GM12872 (cell line): ENCODE data around the gene GATAD1.

ENCODE experiments used
- CTCF ChIP-seq: IDR thresholded peaks from 3 replicates; pipeline ENCODE4 v1.5.1; 2011; ENCODE audit warnings: low read depth, mild to moderate bottlenecking, low read length, moderate library complexity; ENCODE audit not compliant: insufficient read depth

Gene GATAD1

DNA sequence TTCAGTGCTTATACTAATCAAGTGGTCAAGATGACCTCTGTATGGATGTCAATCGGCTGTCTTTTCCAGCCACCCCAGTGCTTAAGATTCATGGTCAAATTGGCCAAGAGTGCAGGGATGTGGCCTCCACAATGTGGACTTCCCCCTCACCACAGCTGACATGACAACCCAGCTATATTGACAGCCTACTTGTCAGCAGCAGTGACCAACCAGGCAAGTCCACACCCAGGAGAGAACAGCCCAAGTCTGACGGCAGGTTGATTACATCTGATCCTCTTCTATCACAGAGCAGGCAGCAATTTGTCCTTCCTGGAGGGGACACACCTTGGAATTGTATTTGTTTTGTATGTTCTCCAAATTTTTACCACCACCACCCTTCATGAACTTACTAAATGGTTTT is 38.7 kb downstream of the GATAD1 start:
- TF ChIP-seq CTCF, result no peak

GRCh38 chr7:92487804-92488203 is 40.5 kb downstream of the GATAD1 start:
- TF ChIP-seq CTCF, result no peak

GRCh38 chr7:92489634-92490033 is 42.4 kb downstream of the GATAD1 start:
- no peak for TF ChIP-seq CTCF

DNA sequence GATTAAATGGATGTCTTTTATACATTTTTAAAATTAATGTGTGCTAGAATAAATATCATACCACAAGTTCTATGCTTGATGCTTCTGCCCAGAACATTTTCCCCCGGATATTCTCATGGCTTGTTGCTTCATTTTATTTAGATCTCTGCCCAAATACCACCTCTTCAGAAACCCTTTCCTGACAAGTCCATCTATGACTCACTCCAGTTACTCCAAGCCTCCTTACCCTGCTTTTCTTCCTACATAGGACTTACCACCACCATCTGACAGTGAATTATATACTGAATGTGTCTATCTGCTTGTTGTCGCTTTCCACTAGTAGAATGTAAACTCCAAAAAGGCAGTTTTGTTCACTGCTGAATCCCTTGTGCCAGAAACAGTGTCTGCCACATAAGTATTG is 49.6 kb downstream of the GATAD1 start:
- TF ChIP-seq CTCF, result no peak

DNA sequence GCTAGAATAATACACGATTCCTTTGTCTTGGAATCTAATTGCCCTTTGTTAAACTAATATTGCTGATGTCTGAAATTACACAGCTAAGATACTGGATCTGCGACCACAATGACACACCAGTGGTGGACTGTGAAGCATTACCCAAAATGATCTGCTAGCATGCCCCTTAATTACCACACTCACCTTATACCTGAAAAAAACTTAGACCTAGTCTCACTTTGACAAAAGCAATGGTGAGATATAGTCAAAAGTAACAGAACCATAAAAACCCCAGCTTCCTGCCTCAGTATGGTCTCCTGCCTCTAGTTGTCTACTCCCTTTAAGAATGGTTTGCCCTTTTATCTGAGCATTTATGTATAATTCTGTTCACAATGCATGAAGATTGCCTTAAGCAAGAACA is 51.3 kb downstream of the GATAD1 start:
- no peak for TF ChIP-seq CTCF

DNA sequence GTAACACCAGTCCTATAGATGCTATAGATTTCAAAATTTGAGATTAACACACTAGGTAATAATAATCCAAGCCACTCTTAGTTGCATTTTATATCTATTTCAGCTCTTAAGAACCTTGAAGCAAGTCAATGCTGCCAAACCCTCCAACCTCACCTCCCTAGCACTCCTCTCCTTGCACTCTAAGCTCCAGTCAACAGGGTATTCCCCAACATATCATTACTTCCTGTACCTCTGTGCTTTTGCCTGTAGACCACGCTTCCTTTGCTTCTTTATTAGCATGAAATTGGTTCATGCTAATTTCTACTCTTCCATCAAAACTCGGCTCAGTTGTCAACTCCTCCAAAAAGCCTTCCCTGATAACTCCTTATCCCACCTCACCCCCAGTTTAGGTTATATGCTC is 56.5 kb downstream of the GATAD1 start:
- no peak for TF ChIP-seq CTCF

DNA sequence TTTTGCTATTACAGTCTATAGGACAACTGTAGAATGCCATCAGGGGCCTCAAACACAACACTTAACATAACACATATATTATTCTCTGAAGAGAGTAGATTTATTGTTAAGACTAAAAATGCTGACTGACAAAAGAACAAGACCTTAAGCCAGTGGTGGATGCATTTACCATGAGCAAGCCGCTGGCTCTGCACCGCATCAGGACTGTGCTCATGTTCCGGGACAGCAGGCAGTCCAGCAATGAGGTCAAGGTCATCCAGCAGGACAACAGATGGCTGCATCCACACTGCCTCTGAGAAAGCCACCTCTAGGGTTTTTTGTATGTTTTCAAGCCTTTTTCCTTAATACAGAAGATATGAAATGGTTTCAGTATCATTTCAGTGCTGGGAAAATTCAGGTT is 57.3 kb downstream of the GATAD1 start:
- TF ChIP-seq CTCF, result no peak

DNA sequence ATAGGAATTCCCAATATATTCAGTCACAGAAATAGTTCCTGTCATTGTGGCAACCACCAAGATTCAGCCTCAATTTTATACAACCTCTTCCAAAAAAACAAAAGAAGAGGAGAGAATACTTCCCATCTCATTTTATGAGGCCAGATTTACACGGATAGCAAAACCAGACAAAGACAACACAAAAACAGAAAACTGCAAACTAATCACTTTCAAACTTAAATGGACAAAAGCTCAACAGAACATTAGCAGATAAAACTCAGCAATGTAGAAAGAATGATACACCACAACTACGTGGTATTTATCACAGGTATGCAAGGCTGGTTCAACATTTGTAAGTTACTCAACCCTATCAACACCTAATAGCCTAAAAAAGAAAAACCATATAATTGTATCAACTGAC is 59.1 kb downstream of the GATAD1 start:
- TF ChIP-seq CTCF, result no peak
